Thymus (tissue), 11 donors: ENCODE data around the gene SLAMF7. TPM values are rescaled to one million over a fixed set of nuclear protein-coding genes. Genes with fewer than 3 reads are reported as not detected.

ENCODE experiments used
- DNase-seq, 9 donors: peaks; one replicate each; pipeline ENCODE4 v3.0.0-alpha.2; 2013; ENCODE audit warnings: low spot score in 9 of 9, low read depth in 6 of 9, missing footprints in 1 of 9
- H3K27ac ChIP-seq, 2 donors: one replicate each; pipeline ENCODE4 v1.5.1; 2013; ENCODE audit warnings: control low read depth in 1 of 2, low read depth in 1 of 2, low read length in 1 of 2, mild to moderate bottlenecking in 1 of 2, moderate library complexity in 1 of 2
- H3K27me3 ChIP-seq, 2 donors: one replicate each; pipeline ENCODE4 v1.5.1; 2013; ENCODE audit warnings: low read length in 1 of 2; ENCODE audit not compliant: control insufficient read depth in 2 of 2, insufficient read depth in 1 of 2
- H3K36me3 ChIP-seq, 2 donors: one replicate each; pipeline ENCODE4 v1.5.1; 2013; ENCODE audit warnings: low read length in 1 of 2, mild to moderate bottlenecking in 1 of 2, moderate library complexity in 1 of 2; ENCODE audit not compliant: control insufficient read depth in 2 of 2, insufficient read depth in 2 of 2
- H3K4me1 ChIP-seq, 2 donors: one replicate each; pipeline ENCODE4 v1.5.1; 2013; ENCODE audit warnings: low read length in 2 of 2; ENCODE audit not compliant: control insufficient read depth in 2 of 2, insufficient read depth in 2 of 2
- H3K4me3 ChIP-seq, 2 donors: one replicate each; pipeline ENCODE4 v1.5.1; 2013; ENCODE audit warnings: low read length in 2 of 2, control low read depth in 1 of 2, mild to moderate bottlenecking in 1 of 2
- H3K9me3 ChIP-seq, 2 donors: one replicate each; pipeline ENCODE4 v1.5.1; 2013; ENCODE audit warnings: low read length in 1 of 2, mild to moderate bottlenecking in 1 of 2; ENCODE audit not compliant: control insufficient read depth in 2 of 2, insufficient read depth in 1 of 2
- WGBS: extraction: QIAGEN DNeasy Blood & Tissue Kit; methylation state at CpG from one replicate; pipeline ENCODE4 v1.1.7; 2013; 5-methylcytosine and 5-hydroxymethylcytosine counted together
- polyA plus RNA-seq: library from polyadenylated mRNA; stranded (reverse); fragments of 200-250 nt; gene quantifications from one replicate; pipeline ENCODE4 v1.2.3, GENCODE V29; 2013
- total RNA-seq: library from RNA; stranded (reverse); fragments of 120-200 nt; gene quantifications from one replicate; pipeline ENCODE4 v1.2.4, GENCODE V29; 2013
- donor health status: healthy.

Gene SLAMF7
- total and polyA plus RNA-seq, 2 donors, result 6.4 to 17.6 TPM

DNA sequence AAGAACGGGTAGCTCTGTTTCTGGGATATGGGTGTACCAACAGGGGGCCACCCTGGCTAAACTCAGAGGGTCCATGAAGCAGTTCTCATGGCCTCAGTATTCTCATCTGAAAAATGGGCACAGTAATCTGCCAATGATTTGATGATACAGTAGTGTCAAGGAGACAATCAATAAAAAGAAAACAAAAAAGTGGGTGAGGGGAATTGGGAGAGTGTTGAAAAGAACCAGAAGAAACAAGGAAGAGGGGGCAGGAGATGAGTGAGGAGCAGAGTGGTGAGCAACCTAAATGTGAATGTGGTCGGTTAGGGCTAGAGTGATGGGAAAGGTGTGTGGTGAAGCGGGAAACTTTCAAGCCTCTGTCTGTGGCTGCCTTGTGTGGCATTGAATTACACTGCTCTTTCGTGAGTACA, 2.0 kb downstream of the SLAMF7 start:
- Histone ChIP-seq H3K27me3 (no peaks in the 10 kb centered on the region), H3K9me3 (peaks cover 0 to 4% of the 10 kb centered on the region in 2 donors), H3K4me1 (peaks cover 21 to 29% of the 10 kb centered on the region in 2 donors), H3K27ac (no peak overlapping the region), H3K4me3 (no peak overlapping the region), H3K36me3 (no peaks in the 10 kb centered on the region)
- 94% methylated on average over 4 of the region's 4 CpGs for WGBS
- DNase-seq, result no peak

DNA sequence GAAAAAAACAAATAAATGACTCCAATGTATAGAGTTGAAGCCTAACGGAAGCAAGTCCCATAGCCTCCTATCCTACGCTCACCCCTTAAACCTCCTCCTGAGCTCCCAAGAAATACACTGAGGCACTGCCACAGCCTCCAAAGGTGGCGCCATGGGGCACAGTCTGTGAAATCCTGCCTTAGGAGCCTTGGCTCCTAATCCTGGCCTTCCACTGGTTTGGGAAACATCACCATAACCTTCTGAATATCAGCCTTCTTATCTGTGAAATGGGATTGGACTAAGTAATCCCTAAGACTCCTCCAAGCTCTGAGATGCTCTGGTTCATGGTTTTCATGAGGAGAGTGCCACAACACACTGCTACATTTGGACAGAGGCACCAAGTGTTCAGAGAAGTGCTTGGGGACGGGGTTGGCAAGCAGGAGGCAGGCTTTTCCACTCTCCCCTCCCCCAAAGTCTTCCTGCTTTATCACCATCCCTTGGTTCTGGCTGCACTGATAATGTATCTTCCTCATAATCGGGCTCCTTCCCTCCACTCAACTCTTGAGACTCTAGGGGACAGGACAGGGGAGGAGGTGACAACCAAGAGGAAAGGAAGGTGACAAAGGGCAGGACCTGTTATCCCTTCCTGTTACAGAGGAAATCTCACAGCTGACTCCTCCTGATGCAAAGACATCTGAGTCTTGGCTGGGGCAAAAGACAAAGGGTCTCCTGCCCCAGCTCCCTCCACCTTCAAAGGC, 2.7 kb downstream of the SLAMF7 start:
- H3K4me1 ChIP-seq, result peaks cover 21 to 29% of the 10 kb centered on the region in 2 donors
- no peak for DNase-seq
- H3K36me3 ChIP-seq, result no peaks in the 10 kb centered on the region
- no peaks in the 10 kb centered on the region for H3K27me3 ChIP-seq
- peaks cover 0 to 4% of the 10 kb centered on the region in 2 donors for H3K9me3 ChIP-seq
- H3K4me3 ChIP-seq, result no peak overlapping the region
- 94% methylated on average over 5 of the region's 5 CpGs for WGBS
- no peak overlapping the region for H3K27ac ChIP-seq

DNA sequence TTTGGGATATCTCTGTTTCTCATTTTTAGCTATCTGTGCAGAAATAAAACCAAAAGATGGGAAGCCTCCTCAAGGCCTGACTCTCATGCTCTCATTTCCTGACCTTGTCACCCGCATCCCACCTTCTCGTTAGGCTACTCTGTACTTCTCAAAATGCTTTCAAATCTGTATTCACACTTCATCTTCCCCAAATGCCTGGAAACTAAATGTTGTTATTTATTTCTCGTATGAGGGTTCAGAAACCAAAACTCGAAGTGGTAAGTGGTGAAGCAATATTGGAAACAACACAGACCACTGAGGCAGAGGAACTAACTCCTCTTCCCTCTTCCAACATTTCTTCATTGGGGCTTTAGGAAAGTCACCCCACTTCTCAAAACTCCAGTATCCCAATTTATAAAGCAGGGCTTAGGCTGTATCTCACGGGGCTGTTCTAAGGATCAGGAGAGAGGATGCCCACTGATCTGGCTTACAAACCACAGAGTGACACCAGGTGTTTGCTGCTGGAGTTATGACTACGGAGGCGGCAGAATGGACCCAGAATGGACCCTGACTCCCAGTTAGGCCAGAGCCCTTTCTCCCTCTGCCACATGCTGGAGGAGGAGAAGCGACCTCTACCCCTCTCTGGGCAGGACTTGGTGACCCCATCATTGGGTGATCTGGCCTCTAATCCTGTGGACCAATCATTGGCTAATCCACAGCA, 3.5 kb downstream of the SLAMF7 start:
- H3K27me3 ChIP-seq, result no peaks in the 10 kb centered on the region
- no peaks in the 10 kb centered on the region for H3K36me3 ChIP-seq
- H3K27ac ChIP-seq, result no peak overlapping the region
- H3K4me3 ChIP-seq, result no peak overlapping the region
- DNase-seq, result no peak
- peaks cover 21 to 29% of the 10 kb centered on the region in 2 donors for H3K4me1 ChIP-seq
- 93% methylated on average over 8 of the region's 8 CpGs for WGBS
- H3K9me3 ChIP-seq, result no peaks in the 10 kb centered on the region

DNA sequence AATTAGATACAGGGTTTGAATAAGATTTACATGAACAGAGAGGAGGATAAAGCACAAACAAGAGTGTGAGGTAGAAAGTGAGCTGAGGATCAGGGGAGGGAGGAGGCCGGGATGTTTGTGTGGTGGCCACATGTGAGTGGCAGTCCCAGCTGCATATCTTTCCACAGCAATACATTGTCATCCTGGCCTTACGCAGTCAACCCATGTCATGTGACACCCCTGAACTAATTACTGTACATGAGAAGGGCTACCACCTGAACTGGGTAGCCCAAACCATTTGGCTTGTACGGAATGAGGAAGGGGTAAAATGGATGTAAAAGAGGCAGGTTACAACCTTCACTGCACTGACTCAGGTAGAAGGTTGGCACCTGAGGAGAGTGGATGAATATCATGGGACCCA, 4.2 kb downstream of the SLAMF7 start:
- no peak for DNase-seq

DNA sequence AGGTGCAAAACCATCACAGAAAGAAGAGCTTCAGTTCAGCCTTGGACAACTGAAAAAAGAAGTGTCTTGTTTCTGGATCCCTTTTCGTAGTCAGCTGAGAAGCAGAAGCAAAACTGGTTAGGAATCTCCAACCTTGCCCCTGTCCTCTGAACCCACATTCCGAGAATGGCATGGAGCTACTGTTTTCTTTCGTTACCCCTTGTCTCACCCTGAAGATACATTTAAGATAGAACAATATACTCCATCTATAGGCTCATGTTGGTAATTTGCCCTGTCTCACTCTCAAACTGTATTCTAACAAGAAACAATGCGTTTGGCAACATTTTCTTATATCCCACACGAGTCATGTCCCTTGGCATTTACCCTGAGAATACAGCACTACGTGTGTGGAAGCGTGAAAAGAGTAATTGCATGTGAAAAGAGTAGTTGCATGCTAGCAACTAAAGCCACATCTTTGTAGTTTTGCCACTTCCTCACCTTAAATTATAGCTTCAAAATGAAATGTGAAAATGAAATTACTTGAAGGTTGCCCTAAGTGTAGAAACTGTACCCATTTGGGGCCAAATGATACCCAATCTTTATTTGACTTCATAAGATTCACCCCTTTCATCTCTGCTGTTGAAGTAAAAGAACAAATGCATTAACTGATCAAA, 5.3 kb downstream of the SLAMF7 start:
- Histone ChIP-seq H3K27me3 (no peaks in the 10 kb centered on the region), H3K4me1 (peaks cover 21 to 29% of the 10 kb centered on the region in 2 donors), H3K9me3 (no peaks in the 10 kb centered on the region), H3K36me3 (no peaks in the 10 kb centered on the region), H3K4me3 (no peak overlapping the region), H3K27ac (peak overlapping the region in 1 of 2 donors; percentile 26)
- DNase-seq, result peak in 2 of 9 donors; percentile 32 to 75
- WGBS, result 55% methylated on average over 7 of the region's 7 CpGs

More for the DNA sequence above, 4.2 kb downstream of the SLAMF7 start:
- Histone ChIP-seq H3K4me1 (peaks cover 21 to 29% of the 10 kb centered on the region in 2 donors), H3K36me3 (no peaks in the 10 kb centered on the region), H3K27me3 (no peaks in the 10 kb centered on the region), H3K27ac (no peak overlapping the region), H3K9me3 (no peaks in the 10 kb centered on the region), H3K4me3 (no peak overlapping the region)
- 95% methylated on average over 3 of the region's 3 CpGs for WGBS

DNA sequence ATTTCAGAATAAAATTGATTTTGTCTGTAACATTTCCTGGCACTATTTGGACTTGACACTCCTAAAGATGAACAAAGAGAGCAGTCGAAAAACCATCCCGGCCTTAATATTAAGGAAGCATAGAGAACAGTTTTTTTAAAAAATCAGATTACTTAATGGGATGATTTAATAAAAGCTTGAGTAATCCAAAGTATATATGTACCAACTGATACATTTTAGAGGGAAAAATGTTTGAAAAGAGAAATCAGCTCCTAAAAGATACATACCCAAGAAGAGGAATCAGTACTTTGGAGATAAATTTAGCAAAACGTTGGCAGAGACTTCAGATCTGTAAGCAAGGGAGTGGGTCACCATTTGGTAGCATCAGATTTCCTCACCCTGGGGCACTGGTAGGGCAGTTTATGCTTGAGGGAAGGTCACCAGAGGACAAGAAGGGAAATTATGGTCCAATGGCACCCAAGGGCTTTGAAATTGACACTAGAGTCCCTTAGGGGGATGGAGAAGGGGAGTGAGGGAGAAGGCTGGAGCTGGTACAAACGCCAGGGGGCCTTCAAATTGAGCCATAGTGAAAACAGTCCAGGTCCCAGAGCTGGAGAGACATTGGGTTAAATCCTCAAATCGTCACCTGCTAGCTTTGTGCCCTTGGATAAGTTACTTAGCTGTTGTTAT, 5.9 kb downstream of the SLAMF7 start:
- Histone ChIP-seq H3K4me1 (peaks cover 21 to 32% of the 10 kb centered on the region in 2 donors), H3K9me3 (no peaks in the 10 kb centered on the region), H3K27me3 (no peaks in the 10 kb centered on the region), H3K4me3 (no peak overlapping the region), H3K27ac (no peak overlapping the region), H3K36me3 (no peaks in the 10 kb centered on the region)
- no peak for DNase-seq
- WGBS, result 95% methylated on average over 5 of the region's 5 CpGs

DNA sequence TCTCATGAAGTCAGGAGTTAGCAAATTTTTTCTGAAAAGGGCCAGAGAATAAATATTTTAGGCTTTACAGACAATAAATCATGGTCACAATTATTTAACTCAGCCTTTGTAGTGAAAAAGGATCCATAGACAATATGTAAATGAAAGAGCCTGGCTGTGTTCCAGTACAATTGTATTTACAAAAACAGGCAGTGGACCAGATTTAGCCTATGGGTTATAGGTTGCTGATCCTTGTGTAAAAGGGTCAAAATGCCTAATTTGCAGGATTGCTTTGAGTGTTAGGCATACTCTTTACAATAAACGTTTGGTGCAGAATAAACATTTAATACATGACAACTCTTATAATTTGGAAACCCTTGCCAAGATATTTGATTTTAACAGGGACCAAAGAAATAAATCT, 6.5 kb downstream of the SLAMF7 start:
- Histone ChIP-seq H3K36me3 (no peaks in the 10 kb centered on the region), H3K4me3 (no peak overlapping the region), H3K27me3 (no peaks in the 10 kb centered on the region), H3K4me1 (peaks cover 25 to 35% of the 10 kb centered on the region in 2 donors), H3K27ac (no peak overlapping the region), H3K9me3 (no peaks in the 10 kb centered on the region)
- WGBS, result 94% methylated on average over 1 of the region's 1 CpG
- no peak for DNase-seq

DNA sequence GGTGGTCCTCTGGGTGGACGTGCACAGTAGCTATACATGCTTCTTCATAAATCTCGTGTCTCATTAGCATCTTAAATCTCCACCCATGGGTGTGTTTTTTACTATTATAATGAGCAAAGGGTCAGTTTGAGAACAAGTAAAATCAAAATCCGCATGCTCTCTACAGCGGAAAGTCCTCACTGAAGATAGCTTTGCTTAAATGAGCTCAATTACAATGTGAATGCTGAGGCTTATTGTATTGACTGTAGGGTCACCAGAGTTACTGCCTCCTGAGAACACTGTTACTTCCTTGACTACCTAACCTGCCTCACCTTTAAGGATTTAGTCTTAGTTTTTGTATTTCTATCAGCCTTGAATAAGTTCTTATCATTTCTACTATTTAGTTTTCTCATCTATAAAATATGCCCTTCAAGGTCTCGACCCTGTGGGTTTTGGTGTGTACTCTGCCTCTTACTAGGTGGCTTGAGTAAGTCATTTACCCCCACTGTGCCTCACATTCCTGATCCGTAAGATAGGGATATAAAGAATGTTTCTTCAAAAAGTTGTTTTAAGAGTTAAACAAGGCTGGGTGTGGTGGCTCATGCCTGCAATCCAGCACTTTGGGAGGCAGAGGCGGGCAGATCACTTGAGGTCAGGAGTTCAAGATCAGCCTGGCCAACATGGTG, 7.9 kb downstream of the SLAMF7 start:
- WGBS, result 96% methylated on average over 7 of the region's 7 CpGs
- H3K9me3 ChIP-seq, result no peaks in the 10 kb centered on the region
- H3K4me3 ChIP-seq, result no peak overlapping the region
- no peak overlapping the region for H3K27ac ChIP-seq
- peaks cover 35 to 44% of the 10 kb centered on the region in 2 donors for H3K4me1 ChIP-seq
- H3K36me3 ChIP-seq, result no peaks in the 10 kb centered on the region
- no peak for DNase-seq
- no peaks in the 10 kb centered on the region for H3K27me3 ChIP-seq
